OCI-M2 (cell line): Measurements from ENCODE around the gene LGMN.

Experiments
- DNase-seq: peaks from one replicate; lab custom pipeline; 2025; ENCODE audit not compliant: unreplicated experiment; lab: John Stamatoyannopoulos, UW

LGMN gene

GRCh38 chr14:92728759-92729364 lies 19.6 kb downstream of the LGMN start:
- no peak for DNase-seq

GRCh38 chr14:92726933-92727262 lies 21.5 kb downstream of the LGMN start:
- no peak for DNase-seq

GRCh38 chr14:92726135-92726932 lies 22.1 kb downstream of the LGMN start:
- no peak for DNase-seq

- no peak for DNase-seq
Measured at GRCh38 chr14:92724516-92725340, 23.7 kb downstream of the LGMN start.

GRCh38 chr14:92719890-92720323 lies 28.5 kb downstream of the LGMN start:
- no peak for DNase-seq

GRCh38 chr14:92719421-92719820 lies 29.0 kb downstream of the LGMN start:
- no peak for DNase-seq

GRCh38 chr14:92718664-92719063 lies 29.8 kb downstream of the LGMN start:
- no peak for DNase-seq

- no peak for DNase-seq
Measured at GRCh38 chr14:92717571-92718042, 30.8 kb downstream of the LGMN start.

- DNase-seq = no peak
Measured at GRCh38 chr14:92716131-92716530, 32.3 kb downstream of the LGMN start.

GRCh38 chr14:92714739-92715307 lies 33.6 kb downstream of the LGMN start:
- peak; percentile 30 for DNase-seq

- no peak for DNase-seq
Measured at GRCh38 chr14:92712654-92713051, 35.8 kb downstream of the LGMN start.

- no peak for DNase-seq
Measured at GRCh38 chr14:92711976-92712653, 36.3 kb downstream of the LGMN start.

GRCh38 chr14:92710001-92710341 lies 38.5 kb downstream of the LGMN start:
- no peak for DNase-seq

GRCh38 chr14:92709340-92710000 lies 39.0 kb downstream of the LGMN start:
- DNase-seq = no peak

GRCh38 chr14:92706386-92706785 lies 42.0 kb downstream of the LGMN start:
- DNase-seq = no peak

- no peak for DNase-seq
Measured at GRCh38 chr14:92704821-92705220, 43.6 kb downstream of the LGMN start.

GRCh38 chr14:92704036-92704804 lies 44.2 kb downstream of the LGMN start:
- no peak for DNase-seq

- DNase-seq = no peak
Measured at GRCh38 chr14:92703516-92703915, 44.9 kb downstream of the LGMN start.

GRCh38 chr14:92702441-92702918 lies 45.9 kb downstream of the LGMN start:
- no peak for DNase-seq

GRCh38 chr14:92701826-92702225 lies 46.6 kb downstream of the LGMN start:
- no peak for DNase-seq
